NCI-H2227 treated with DMSO at 0.1 percent for 48 hours (cell line): ENCODE measurements around the gene CHMP4B.

Experiments used
- DNase-seq: peaks from one replicate; lab custom pipeline; 2025; lab: John Stamatoyannopoulos, UW

CHMP4B gene

GRCh38 chr20:33840160-33840559, 29.0 kb downstream of the CHMP4B start:
- DNase-seq, result no peak

- DNase-seq, result peak; percentile 44
Measured at GRCh38 chr20:33840759-33841435, 29.7 kb downstream of the CHMP4B start.

- DNase-seq, result no peak
Measured at GRCh38 chr20:33841436-33841799, 30.3 kb downstream of the CHMP4B start.

- no peak for DNase-seq
Measured at GRCh38 chr20:33842346-33842745, 31.2 kb downstream of the CHMP4B start.

GRCh38 chr20:33843050-33843449, 31.9 kb downstream of the CHMP4B start:
- no peak for DNase-seq

GRCh38 chr20:33843854-33844253, 32.7 kb downstream of the CHMP4B start:
- DNase-seq, result no peak

- no peak for DNase-seq
Measured at GRCh38 chr20:33846291-33846935, 35.3 kb downstream of the CHMP4B start.

GRCh38 chr20:33847006-33847405, 35.9 kb downstream of the CHMP4B start:
- DNase-seq, result no peak

GRCh38 chr20:33848391-33848790, 37.2 kb downstream of the CHMP4B start:
- no peak for DNase-seq

GRCh38 chr20:33850159-33850558, 39.0 kb downstream of the CHMP4B start:
- no peak for DNase-seq

GRCh38 chr20:33851842-33852466, 40.8 kb downstream of the CHMP4B start:
- DNase-seq, result no peak

- DNase-seq, result no peak
Measured at GRCh38 chr20:33852626-33853506, 41.7 kb downstream of the CHMP4B start.

- no peak for DNase-seq
Measured at GRCh38 chr20:33853507-33853813, 42.3 kb downstream of the CHMP4B start.

GRCh38 chr20:33857722-33858563, 46.8 kb downstream of the CHMP4B start:
- DNase-seq, result no peak

GRCh38 chr20:33858666-33859065, 47.5 kb downstream of the CHMP4B start:
- no peak for DNase-seq

- DNase-seq, result no peak
Measured at GRCh38 chr20:33859157-33859695, 48.1 kb downstream of the CHMP4B start.

GRCh38 chr20:33859751-33860150, 48.6 kb downstream of the CHMP4B start:
- DNase-seq, result no peak

GRCh38 chr20:33861458-33861857, 50.3 kb downstream of the CHMP4B start:
- DNase-seq, result no peak

- peak; percentile 23 for DNase-seq
Measured at GRCh38 chr20:33862709-33863403, 51.7 kb downstream of the CHMP4B start.

GRCh38 chr20:33863440-33864323, 52.5 kb downstream of the CHMP4B start:
- DNase-seq, result no peak
